GM21576 (cell line): ENCODE data around the gene PRR19.

ENCODE experiments used
- ATAC-seq: cut with Tn5 transposase; IDR thresholded peaks from one replicate; pipeline ENCODE4 v1.9.1; 2021; ENCODE audit warnings: mild to moderate bottlenecking, moderate library complexity; ENCODE audit not compliant: unreplicated experiment

PRR19 gene

DNA sequence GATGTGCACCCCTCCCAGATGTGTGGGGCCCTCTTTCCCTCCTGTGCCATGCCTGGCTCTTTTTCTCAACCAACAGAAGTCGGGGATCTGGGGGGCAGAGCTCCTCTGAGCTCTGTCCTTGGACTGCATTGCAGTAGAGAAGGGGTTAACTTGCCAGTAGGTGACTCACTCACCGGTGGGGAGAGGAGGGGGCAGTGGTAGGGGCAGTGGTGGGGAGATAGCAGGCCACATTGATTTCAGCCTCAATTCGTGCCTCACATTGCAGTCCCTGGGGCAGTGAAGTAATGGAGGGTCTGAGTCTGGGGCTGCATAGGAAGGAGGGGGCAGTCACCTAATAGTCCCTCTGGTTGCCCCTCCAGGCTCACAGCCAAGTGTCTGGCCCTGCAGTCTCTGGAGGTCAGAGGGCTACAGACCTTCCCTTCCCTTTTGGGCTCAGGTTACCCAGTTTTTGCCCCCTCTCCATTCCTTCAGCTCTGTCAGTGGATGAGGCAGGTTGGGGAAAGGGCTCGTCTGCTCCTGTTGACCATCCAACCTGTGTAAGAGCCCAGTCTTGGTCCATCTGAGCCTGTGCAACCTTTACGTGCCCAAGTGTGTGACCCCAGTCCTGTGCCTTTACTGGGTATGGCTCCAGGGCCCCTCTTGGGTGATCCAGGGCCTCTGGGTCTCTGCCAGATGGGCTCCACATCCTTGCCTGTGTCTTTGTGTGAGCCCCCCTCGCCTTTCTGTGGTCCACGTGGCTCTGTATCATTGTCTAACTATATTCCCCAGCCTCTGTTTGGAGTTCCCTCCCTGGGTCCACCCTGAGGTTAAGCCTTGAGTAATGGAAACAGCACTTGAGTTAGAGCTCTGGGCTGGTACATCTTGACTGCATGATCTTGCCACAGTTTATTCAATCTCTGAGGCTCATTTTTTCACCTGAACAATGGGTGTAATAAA, 19.8 kb upstream of the PRR19 start:
- no peak for ATAC-seq

DNA sequence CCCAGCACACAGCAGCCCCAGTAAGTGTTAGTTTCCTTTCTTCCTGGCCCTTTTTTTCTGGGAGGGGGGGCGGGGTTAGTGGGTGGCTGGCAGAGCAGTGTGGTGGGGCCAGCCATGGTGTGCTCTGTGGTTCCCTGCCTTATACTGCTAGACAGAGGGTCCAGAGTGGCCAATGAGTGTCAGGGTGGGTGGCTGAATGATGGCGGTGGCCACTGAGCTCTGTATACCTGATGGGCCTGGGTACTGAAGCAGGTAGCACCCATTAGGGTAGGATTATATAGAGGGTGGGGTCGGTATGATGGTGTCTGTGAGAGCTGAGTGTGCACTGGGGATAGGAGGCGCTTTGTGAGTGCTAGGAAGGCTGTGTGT, 19.1 kb upstream of the PRR19 start:
- no peak for ATAC-seq

DNA sequence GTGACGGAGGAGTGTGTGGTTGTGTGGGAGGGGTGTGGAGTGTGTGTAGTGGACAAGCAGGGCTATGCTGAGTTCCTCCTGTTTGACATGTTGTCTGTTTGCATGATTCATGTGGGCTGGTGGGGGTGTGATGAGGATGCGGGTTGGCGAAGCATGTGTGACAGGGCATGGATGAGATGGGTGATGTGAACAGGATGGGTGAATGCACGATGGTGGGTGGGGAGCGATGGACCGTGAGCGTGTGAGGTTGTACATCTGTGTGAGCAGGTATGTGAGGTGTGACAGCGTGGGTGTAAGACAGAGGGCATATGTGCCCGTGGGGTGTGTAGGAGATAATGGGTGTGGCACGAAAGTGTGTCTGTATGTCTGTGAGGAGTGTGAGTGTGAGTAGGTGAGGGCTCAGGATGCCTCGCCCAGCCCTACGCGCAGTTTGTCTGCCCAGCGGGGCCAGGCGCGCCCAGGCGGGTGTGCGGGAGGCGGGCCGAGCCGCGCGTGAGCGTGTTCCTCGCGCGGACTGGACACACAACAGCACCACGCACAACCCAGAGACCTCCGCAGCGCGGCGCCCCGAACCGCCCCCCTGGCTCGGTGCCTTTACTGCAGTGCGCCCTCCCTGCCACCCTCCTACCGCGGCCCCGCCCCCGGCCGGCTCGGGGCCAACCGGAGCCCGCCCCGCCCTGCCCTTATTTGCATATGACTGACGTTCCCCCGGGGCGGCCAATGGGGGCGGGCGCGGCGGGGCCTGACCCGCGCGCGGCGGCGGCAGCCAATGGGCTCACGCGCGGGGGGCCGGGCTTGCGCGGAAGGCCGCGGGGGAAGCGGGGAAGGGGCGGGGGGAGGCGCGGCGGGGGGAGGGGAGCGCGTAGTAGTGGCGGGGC, 18.5 kb upstream of the PRR19 start:
- ATAC-seq, result peak; percentile 42

DNA sequence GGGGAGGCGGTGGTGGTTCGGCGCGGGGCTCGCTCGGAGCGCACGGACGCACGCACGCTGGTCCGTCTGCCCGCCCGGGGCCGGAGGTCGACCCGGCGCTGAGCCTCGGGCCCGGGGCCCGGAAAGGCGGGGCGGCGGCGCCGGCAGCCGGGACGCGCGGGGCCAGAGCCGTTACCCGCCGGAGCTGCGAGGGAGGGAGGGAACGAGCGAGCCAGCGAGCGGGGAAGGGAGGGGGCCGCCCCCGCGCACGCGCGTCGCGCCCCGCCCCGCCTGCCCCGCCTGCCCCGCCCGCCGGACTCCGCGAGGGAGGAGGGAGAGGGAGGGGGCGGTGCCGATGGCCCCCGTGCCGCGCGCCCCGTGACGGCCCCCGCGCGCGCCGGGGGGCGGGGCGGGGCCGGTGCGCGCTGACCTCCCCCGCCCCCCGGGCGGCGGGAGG, 17.8 kb upstream of the PRR19 start:
- ATAC-seq, result peak; percentile 18

DNA sequence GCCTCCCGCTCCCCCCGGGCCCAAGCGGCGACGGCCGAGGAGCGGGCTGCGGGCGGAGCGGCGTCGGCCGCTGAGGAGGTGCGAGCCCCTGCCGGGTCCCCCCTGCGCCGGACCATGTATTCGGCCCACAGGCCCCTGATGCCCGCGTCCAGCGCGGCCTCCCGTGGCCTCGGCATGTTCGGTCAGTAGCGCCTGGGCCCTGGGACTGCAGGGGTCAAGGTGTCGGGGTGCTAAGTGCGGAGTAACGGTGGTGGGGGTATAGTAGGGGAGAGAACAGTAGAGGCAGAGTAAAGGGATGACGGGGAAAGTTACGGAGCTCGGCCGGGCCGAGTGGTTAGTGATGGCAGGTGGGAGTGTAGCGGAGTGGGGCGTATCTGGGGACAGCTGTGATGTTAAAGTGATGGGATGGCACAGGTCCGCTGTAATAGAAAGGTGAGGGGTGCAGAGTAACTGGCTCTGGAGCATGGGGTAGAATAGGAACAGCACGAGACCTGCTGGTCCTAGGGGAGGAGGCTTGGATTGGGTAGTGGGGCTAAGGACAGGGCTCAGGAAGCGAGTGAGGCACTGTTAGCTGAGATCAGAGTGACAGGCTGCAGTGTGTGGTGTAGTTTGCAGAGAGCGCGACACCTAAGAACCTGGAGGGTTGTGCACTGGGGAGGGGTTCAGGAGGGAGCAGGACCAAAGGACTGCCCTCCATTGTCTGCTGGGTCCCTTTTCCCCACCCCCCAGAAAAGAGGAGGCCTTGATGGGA, 17.2 kb upstream of the PRR19 start:
- ATAC-seq, result no peak

DNA sequence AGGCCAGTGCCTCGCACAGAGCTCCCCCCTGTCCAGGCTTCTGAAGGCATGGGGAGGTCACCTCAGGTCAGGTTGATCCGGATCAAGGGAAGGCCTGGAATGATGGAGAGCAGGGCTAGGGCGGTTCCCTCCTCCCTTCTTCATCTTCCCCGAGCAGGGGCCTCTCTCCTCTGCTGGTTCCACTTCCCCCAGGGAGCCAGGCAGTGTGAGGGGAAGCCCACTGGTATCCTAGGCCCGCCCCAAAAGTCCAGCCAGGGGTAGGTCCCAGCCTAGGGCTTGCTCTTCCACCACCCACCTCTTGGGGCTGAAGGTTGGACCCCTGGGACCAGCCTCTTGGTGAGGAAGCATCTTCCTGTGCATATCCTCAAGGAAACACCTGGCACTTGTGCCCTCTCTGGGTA, 16.4 kb upstream of the PRR19 start:
- ATAC-seq, result no peak

DNA sequence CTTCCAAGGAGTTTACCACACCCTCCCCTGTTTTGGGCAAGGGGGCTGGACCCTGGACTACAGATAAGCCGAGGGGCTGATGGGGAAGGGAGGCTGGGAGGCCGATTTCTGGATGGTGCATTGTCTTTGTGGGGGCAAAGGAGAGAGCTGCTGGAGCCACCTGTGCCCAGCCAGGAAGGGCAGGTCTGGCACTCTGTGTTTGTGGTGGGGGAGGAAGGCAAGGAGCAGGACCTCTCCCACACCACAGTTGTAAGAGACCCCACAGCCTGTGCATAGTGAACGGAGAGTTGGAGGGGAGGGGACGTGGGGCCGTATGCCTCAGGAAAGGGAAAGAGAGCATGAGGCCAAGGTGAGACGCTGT, 16.0 kb upstream of the PRR19 start:
- ATAC-seq, result no peak

DNA sequence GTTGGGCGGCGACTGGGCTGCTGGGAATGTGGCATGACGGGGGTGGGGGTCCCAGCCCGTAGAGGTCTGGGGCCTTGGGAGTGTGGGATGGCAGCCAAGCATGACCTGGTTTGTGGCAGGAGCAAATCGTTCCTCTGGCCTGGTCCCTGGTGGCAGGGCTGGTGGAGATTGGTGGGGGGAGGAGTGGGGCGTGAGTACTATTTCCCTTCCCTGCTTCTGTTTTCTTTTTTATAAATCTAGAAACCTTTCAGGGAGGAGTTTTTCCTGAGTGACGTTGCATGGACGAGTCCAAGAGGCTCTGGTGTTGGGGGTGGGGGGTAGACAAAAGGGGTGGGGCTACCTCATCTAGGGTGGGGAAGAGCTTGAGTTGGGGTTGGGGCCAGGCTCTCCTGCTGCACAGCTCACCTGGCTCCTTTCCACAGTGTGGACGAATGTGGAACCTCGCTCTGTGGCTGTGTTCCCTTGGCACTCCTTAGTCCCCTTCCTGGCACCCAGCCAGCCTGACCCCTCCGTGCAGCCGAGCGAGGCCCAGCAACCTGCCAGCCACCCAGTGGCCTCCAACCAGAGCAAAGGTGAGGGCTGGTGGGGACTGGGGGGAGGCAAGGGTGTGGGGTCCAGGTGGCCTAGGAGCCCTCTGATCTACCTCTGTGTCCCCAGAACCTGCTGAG, 15.4 kb upstream of the PRR19 start:
- no peak for ATAC-seq

DNA sequence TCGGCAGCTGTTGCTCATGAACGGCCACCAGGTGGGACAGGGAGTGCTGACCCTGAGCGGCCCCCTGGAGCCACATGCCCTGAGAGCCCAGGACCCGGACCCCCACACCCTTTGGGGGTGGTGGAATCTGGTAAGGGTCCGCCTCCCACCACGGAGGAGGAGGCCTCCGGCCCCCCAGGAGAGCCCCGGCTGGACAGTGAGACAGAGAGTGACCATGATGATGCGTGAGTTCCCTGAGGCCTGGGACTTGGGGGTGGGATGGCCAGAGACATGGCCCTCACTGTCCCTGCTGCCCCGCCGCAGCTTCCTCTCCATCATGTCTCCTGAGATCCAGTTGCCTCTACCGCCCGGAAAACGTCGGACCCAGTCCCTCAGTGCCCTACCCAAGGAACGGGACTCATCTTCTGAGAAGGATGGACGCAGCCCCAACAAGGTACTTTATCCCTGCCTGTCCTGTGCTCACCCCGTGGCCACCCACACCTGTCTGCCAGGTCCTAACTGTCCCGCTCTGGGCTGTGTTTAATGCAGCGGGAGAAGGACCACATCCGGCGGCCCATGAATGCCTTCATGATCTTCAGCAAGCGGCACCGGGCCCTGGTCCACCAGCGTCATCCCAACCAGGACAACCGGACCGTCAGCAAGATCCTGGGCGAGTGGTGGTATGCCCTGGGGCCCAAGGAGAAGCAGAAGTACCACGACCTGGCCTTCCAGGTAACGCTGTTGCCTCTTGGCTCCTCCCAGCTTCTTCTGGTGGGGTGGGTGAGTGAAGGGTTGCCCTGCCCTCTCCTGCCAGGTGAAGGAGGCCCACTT, 14.7 kb upstream of the PRR19 start:
- ATAC-seq, result no peak

DNA sequence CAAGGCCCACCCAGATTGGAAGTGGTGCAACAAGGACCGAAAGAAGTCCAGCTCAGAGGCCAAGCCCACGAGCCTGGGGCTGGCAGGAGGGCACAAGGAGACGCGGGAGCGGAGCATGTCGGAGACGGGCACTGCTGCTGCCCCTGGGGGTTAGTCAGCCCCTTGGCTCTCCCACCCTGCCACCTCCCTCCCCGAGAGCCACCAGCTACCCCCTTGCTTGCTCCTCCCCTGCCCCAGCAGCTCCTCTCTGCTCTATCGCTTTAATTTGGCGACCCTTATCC, 14.2 kb upstream of the PRR19 start:
- ATAC-seq, result no peak

DNA sequence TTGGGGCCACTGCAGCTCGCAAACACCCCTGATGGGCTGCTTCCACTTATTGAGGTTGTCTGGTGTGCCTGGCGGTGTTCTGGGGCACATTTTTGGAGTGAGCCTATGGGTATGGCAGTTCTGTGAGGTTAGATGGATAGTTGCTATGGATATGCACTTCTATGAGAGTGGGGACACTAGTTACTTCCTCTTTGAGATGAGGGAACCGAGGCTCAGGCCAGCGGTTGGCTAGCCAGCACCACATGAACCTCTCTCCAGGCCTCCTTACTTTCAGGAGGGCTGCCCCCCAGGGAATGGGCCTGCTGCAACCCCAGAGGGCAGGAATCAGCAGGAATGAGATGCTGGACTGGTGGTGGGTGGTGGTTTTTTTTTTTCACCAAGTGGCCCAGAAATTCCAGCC, 13.5 kb upstream of the PRR19 start:
- no peak for ATAC-seq

DNA sequence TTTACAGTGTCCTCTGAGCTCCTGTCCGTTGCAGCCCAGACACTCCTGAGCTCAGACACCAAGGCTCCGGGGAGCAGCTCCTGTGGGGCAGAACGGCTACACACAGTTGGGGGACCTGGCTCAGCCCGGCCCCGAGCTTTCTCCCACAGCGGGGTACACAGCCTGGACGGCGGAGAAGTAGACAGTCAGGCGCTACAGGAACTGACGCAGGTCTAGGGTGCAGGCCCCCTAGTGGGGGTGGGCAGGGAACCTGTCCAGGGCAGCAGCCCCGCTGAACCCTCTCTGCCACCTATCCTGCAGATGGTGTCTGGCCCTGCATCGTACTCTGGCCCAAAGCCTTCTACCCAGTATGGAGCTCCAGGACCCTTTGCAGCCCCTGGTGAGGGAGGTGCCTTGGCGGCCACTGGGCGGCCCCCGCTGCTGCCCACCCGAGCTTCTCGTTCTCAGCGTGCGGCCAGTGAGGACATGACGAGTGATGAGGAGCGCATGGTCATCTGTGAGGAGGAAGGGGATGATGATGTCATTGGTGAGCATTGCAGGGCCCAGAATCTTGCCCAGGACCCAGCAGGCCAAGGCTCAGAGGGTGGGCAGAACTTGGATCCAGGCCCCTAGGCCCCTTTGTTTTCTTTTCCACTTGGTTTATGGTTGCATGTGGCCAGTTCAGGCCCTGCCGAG, 12.9 kb upstream of the PRR19 start:
- no peak for ATAC-seq

DNA sequence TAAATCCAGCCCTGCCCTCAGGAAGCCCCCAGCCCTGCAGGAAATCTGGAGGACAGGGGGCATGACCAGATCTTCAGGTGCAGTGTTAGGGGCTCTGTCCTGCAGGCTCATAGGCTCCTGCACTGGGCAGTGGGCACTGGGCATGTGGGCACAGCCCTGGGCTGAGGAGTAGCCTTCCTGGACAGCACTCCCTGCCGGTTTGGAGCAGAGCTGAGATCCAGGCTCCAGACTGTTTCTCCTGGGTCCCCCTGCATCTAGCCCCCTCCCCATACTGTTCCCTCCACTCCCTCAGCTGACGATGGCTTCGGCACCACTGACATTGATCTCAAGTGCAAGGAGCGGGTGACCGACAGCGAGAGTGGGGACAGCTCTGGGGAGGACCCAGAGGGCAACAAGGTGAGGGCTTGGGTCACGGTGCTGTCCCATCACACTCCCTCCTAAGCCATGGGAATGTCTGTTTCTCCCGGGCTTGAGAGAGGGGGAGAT, 12.3 kb upstream of the PRR19 start:
- ATAC-seq, result no peak

DNA sequence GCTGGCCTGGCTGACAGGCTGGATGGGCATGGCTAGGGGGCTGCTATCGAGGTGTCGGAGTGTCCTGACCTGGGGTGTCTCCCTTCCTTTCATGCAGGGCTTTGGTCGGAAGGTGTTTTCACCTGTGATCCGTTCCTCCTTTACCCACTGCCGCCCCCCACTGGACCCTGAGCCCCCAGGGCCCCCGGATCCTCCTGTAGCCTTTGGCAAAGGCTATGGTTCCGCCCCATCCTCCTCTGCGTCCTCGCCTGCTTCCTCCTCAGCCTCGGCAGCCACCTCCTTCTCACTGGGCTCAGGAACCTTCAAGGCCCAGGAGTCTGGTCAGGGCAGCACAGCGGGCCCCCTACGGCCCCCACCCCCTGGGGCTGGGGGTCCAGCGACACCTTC, 11.8 kb upstream of the PRR19 start:
- ATAC-seq, result no peak

DNA sequence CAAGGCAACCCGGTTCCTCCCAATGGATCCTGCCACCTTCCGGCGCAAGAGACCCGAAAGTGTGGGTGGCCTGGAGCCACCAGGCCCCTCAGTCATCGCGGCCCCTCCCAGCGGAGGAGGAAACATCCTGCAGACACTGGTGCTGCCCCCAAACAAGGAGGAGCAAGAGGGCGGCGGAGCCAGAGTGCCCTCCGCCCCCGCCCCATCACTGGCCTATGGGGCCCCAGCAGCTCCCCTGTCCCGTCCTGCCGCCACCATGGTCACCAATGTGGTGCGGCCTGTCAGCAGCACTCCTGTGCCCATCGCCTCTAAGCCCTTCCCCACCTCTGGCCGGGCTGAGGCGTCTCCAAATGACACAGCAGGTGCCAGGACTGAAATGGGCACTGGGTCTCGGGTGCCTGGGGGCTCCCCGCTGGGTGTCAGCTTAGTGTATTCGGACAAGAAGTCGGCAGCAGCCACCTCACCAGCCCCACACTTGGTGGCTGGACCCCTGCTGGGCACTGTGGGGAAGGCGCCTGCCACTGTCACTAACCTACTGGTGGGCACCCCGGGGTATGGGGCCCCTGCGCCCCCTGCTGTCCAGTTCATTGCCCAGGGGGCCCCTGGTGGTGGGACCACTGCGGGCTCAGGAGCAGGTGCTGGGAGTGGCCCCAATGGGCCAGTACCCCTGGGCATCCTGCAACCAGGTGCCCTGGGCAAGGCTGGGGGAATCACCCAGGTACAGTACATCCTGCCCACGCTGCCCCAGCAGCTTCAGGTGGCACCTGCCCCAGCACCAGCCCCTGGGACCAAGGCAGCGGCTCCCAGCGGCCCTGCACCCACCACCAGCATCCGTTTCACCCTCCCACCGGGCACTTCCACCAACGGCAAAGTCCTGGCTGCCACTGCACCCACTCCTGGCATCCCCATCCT, 11.2 kb upstream of the PRR19 start:
- no peak for ATAC-seq

DNA sequence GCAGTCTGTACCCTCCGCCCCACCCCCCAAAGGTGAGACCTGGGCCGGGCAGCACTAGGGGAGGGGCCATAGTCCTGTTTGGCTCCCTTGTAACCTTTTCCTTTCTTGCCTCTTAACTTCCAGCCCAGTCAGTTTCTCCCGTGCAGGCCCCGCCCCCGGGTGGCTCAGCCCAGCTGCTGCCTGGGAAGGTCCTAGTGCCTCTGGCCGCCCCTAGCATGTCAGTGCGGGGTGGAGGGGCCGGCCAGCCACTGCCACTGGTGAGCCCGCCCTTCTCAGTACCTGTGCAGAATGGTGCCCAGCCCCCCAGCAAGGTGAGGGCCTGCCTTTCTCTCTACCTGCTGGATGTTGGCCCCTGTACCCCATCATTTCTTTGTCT, 10.5 kb upstream of the PRR19 start:
- no peak for ATAC-seq

DNA sequence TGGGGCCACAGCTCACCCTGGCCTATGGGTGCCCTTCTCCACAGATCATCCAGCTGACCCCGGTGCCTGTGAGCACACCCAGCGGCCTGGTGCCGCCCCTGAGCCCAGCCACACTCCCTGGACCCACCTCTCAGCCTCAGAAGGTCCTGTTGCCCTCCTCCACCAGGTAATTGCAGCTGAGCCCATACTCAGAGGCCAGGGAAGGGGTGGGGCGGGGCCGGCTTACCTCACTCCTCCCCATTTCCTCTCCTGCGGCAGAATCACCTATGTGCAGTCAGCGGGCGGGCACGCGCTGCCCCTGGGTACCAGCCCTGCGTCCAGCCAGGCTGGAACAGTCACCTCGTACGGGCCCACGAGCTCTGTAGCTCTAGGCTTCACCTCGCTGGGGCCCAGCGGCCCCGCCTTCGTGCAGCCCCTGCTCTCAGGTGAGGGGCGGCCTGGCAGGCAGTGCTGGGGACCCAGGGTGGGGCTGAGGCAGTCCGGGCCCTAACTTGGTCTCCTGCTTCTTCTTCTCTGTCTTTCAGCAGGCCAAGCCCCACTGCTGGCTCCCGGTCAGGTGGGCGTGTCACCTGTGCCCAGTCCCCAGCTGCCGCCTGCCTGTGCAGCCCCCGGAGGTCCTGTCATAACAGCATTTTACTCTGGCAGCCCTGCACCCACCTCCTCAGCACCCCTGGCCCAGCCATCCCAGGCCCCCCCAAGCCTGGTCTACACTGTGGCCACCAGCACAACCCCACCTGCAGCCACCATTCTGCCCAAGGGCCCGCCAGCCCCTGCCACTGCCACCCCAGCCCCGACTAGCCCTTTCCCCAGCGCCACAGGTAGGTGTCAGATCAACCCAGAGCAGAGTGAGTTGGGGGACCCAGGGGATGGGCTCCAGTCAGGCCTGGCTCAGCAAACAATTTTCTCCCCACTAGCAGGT, 9.6 kb upstream of the PRR19 start:
- ATAC-seq, result no peak
